VCaP (cell line): ENCODE measurements around the gene KMT5B.

ENCODE experiments used
- H3K27ac ChIP-seq: fragments of 450-650 bp; 2 replicates; pipeline ENCODE4 v1.5.1; 2017
- TF ChIP-seq, protein P1 (sequence below): fragments of 450-650 bp; conservative IDR thresholded peaks from 2 replicates; pipeline ENCODE4 v1.5.1; 2017; ENCODE audit warnings: mild to moderate bottlenecking, moderate library complexity

Gene KMT5B

GRCh38 chr11:68150037-68150436, 63.1 kb downstream of the KMT5B start:
- TF ChIP-seq, protein P1, sequence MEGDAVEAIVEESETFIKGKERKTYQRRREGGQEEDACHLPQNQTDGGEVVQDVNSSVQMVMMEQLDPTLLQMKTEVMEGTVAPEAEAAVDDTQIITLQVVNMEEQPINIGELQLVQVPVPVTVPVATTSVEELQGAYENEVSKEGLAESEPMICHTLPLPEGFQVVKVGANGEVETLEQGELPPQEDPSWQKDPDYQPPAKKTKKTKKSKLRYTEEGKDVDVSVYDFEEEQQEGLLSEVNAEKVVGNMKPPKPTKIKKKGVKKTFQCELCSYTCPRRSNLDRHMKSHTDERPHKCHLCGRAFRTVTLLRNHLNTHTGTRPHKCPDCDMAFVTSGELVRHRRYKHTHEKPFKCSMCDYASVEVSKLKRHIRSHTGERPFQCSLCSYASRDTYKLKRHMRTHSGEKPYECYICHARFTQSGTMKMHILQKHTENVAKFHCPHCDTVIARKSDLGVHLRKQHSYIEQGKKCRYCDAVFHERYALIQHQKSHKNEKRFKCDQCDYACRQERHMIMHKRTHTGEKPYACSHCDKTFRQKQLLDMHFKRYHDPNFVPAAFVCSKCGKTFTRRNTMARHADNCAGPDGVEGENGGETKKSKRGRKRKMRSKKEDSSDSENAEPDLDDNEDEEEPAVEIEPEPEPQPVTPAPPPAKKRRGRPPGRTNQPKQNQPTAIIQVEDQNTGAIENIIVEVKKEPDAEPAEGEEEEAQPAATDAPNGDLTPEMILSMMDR = no peak

GRCh38 chr11:68149417-68149816, 63.7 kb downstream of the KMT5B start:
- TF ChIP-seq, protein P1 = no peak
- H3K27ac ChIP-seq = peak overlapping the region; percentile 99; the same call in 1 of the 2 replicates

More at GRCh38 chr11:68150037-68150436, 63.1 kb downstream of the KMT5B start:
- H3K27ac ChIP-seq = 0 out of 2 replicates have a peak overlapping the region, but pooled peaks have one; percentile 99

GRCh38 chr11:68148879-68149278, 64.2 kb downstream of the KMT5B start:
- H3K27ac ChIP-seq = peak overlapping the region; percentile 99

GRCh38 chr11:68148071-68148805, 64.9 kb downstream of the KMT5B start:
- peak overlapping the region; percentile 99 for H3K27ac ChIP-seq

More at GRCh38 chr11:68148879-68149278, 64.2 kb downstream of the KMT5B start:
- TF ChIP-seq, protein P1 = no peak

DNA sequence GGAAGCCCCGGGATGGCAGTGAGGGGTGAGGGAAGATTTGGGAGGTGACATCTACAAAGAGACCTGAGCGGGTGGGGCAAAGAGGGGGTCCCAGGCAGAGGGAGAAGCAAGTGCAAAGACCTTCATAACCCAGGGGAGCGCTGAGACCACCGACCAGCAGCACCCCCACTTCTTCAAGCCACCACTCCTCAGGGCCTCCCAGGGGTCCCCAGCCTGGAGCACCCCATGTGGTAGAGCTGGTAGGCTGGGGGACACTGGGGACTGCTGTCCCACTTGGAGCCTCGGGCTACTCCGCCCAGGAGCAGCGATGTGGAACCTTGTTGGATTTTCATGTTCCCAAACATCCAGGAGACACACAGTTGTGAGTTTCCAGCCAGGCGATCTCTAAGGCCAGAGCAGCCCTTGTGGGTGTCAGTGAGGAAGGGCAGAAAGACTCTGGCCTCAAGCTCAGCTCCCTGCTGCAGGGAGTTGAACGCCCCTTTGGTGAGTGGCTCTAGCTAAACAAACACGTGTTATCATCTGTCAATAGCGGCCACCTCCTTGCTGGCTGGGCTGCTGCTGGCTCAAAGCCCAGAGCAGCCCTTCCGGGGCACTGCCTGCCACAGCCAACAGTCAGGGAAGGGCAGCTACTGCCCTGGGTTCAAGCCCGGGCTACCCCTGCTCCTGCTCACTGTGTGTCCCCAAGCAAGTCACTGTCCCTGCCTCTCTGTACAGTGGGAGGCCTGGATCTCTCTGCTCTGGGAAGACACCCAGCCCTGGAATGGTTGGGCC, 66.2 kb downstream of the KMT5B start:
- TF ChIP-seq, protein P1 = no peak; the same call in 1 of the 2 replicates
- peak overlapping the region; percentile 99 for H3K27ac ChIP-seq

More at GRCh38 chr11:68148071-68148805, 64.9 kb downstream of the KMT5B start:
- TF ChIP-seq, protein P1 = no peak

GRCh38 chr11:68146010-68146540, 67.0 kb downstream of the KMT5B start:
- TF ChIP-seq, protein P1 = no peak
- peak overlapping the region; percentile 99 for H3K27ac ChIP-seq
